Vagina (tissue), 2 donors: ENCODE data around the gene UBXN2A.

ENCODE experiments used
- POLR2A ChIP-seq, 2 donors: fragments of 450-650 bp; IDR thresholded peaks; one replicate each; pipeline ENCODE4 v1.6.1; 2017; ENCODE audit warnings: antibody characterized with exemption in 2 of 2, mild to moderate bottlenecking in 2 of 2, moderate library complexity in 2 of 2
- POLR2AphosphoS5 ChIP-seq, 2 donors: sonication (generic); formaldehyde crosslinking; IDR thresholded peaks; one replicate each; pipeline ENCODE4 v1.9.0; 2017; ENCODE audit warnings: antibody characterized with exemption in 2 of 2, mild to moderate bottlenecking in 2 of 2, low read depth in 1 of 2; ENCODE audit not compliant: insufficient read depth in 1 of 2
- TF ChIP-seq, protein P1 (sequence below), 3 experiments: fragments of 450-650 bp in 2 of 3; fragments of 200-600 bp in 1 of 3; sonication (generic) in 1 of 3; IDR thresholded peaks; one replicate each; pipeline ENCODE4 v1.5.1; 2017 to 2019; ENCODE audit warnings: antibody characterized with exemption in 3 of 3, mild to moderate bottlenecking in 2 of 3, moderate library complexity in 2 of 3

DNA sequence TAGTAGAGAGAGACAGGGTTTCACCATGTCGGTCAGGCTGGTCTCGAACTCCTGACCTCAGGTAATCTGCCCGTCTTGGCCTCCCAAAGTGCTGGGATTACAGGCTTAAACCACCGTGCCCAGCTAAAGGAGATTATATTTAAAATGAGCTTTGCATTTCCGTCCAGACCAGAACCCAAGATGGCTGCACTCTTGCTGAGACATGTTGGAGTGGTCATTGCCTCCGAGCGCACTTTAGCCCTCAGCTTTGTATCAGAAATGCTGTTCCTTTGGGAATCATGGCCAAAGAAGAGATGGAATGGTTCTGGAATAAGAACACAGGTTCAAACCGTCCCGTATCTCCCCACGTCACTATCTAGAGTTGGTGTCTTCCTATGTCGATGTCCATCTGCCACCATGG lies 3.4 kb downstream of the UBXN2A start:
- TF ChIP-seq, protein P1, sequence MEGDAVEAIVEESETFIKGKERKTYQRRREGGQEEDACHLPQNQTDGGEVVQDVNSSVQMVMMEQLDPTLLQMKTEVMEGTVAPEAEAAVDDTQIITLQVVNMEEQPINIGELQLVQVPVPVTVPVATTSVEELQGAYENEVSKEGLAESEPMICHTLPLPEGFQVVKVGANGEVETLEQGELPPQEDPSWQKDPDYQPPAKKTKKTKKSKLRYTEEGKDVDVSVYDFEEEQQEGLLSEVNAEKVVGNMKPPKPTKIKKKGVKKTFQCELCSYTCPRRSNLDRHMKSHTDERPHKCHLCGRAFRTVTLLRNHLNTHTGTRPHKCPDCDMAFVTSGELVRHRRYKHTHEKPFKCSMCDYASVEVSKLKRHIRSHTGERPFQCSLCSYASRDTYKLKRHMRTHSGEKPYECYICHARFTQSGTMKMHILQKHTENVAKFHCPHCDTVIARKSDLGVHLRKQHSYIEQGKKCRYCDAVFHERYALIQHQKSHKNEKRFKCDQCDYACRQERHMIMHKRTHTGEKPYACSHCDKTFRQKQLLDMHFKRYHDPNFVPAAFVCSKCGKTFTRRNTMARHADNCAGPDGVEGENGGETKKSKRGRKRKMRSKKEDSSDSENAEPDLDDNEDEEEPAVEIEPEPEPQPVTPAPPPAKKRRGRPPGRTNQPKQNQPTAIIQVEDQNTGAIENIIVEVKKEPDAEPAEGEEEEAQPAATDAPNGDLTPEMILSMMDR (IDR thresholded peaks at IDR 0.05), result no peak
- no peak for TF ChIP-seq POLR2AphosphoS5 (IDR thresholded peaks at IDR 0.05; ENCODE audit: insufficient read depth in 1 of 2, low read depth in 1 of 2)
- TF ChIP-seq POLR2A (IDR thresholded peaks at IDR 0.05), result no peak
